ENCODE data around the gene DLL3. TPM values are rescaled to one million over a fixed set of nuclear protein-coding genes. Genes with fewer than 3 reads are reported as not detected.
"Not testable (repeated sequence)": the region's sequence is repeated elsewhere in the genome, so short reads cannot be mapped to it uniquely, and the experiment has no call there.

DLL3 gene
- 2.4 and 4.7 TPM in 2 replicates for total RNA-seq

GRCh38 chr19:39498798-39499642 is at the start of gene DLL3:
Gene DLL3 (plus strand): TSS chr19:39498947. CDS start chr19:39498975, 28 bp downstream.
- no peak for DNase-seq (ENCODE audit: low read depth)
- no peak for TF ChIP-seq CTCF (IDR thresholded peaks at IDR 0.05; ENCODE audit: insufficient read depth, low read length, poor library complexity, severe bottlenecking)
- Histone ChIP-seq H3K36me3 (ENCODE audit: control insufficient read depth, insufficient read depth, low read length) (no peaks in the 10 kb centered on the region), H3K4me3 (ENCODE audit: low read depth, low read length) (no peak within 1 kb of the TSS), H3K27me3 (ENCODE audit: control insufficient read depth, insufficient read depth, low read length) (peaks cover 52% of the 10 kb centered on the region)

- no peaks in the 10 kb centered on the region for H3K36me3 ChIP-seq (ENCODE audit: control insufficient read depth, insufficient read depth, low read length)
- no peak overlapping the region for H3K4me3 ChIP-seq (ENCODE audit: low read depth, low read length)
- no peak for DNase-seq (ENCODE audit: low read depth)
- TF ChIP-seq CTCF (IDR thresholded peaks at IDR 0.05; ENCODE audit: insufficient read depth, low read length, poor library complexity, severe bottlenecking) = no peak
- no peaks in the 10 kb centered on the region for H3K27me3 ChIP-seq (ENCODE audit: control insufficient read depth, insufficient read depth, low read length)
Measured at GRCh38 chr19:39449116-39449797, 49.5 kb upstream of the DLL3 start.

- H3K4me3 ChIP-seq (ENCODE audit: low read depth, low read length); H3K27me3 ChIP-seq (ENCODE audit: control insufficient read depth, insufficient read depth, low read length); DNase-seq (ENCODE audit: low read depth); H3K36me3 ChIP-seq (ENCODE audit: control insufficient read depth, insufficient read depth, low read length): not testable (repeated sequence)
Measured at GRCh38 chr19:39451257-39451656, 47.5 kb upstream of the DLL3 start.

GRCh38 chr19:39463403-39463802 is 35.3 kb upstream of the DLL3 start:
- no peak for TF ChIP-seq CTCF (IDR thresholded peaks at IDR 0.05; ENCODE audit: insufficient read depth, low read length, poor library complexity, severe bottlenecking)
- Histone ChIP-seq H3K36me3 (ENCODE audit: control insufficient read depth, insufficient read depth, low read length) (no peaks in the 10 kb centered on the region), H3K27me3 (ENCODE audit: control insufficient read depth, insufficient read depth, low read length) (no peaks in the 10 kb centered on the region), H3K4me3 (ENCODE audit: low read depth, low read length) (no peak overlapping the region)
- no peak for DNase-seq (ENCODE audit: low read depth)

- Histone ChIP-seq H3K27me3 (ENCODE audit: control insufficient read depth, insufficient read depth, low read length) (no peaks in the 10 kb centered on the region), H3K36me3 (ENCODE audit: control insufficient read depth, insufficient read depth, low read length) (no peaks in the 10 kb centered on the region), H3K4me3 (ENCODE audit: low read depth, low read length) (no peak overlapping the region)
- no peak for DNase-seq (ENCODE audit: low read depth)
- no peak for TF ChIP-seq CTCF (IDR thresholded peaks at IDR 0.05; ENCODE audit: insufficient read depth, low read length, poor library complexity, severe bottlenecking)
Measured at GRCh38 chr19:39465956-39466747, 32.6 kb upstream of the DLL3 start.

GRCh38 chr19:39467941-39468340 is 30.8 kb upstream of the DLL3 start:
- DNase-seq (ENCODE audit: low read depth) = no peak
- peaks cover 2% of the 10 kb centered on the region for H3K36me3 ChIP-seq (ENCODE audit: control insufficient read depth, insufficient read depth, low read length)
- no peak overlapping the region for H3K4me3 ChIP-seq (ENCODE audit: low read depth, low read length)
- TF ChIP-seq CTCF (IDR thresholded peaks at IDR 0.05; ENCODE audit: insufficient read depth, low read length, poor library complexity, severe bottlenecking) = no peak
- H3K27me3 ChIP-seq (ENCODE audit: control insufficient read depth, insufficient read depth, low read length) = no peaks in the 10 kb centered on the region

All from kidney epithelial cell (primary cell).